Jurkat, Clone E6-1 (cell line): Measurements from ENCODE around the gene OSBPL6.
"Not testable (repeated sequence)": the region's sequence is repeated elsewhere in the genome, so short reads cannot be mapped to it uniquely, and the experiment has no call there.

Experiments
- DNase-seq: peaks from one replicate; pipeline ENCODE4 v3.0.0-alpha.2; 2011; ENCODE audit warnings: low read depth, low spot score
- H3K4me3 ChIP-seq: 2 replicates; pipeline ENCODE4 v1.5.1; 2011; ENCODE audit warnings: mild to moderate bottlenecking, low read length, control low read depth, moderate library complexity

OSBPL6 gene

DNA sequence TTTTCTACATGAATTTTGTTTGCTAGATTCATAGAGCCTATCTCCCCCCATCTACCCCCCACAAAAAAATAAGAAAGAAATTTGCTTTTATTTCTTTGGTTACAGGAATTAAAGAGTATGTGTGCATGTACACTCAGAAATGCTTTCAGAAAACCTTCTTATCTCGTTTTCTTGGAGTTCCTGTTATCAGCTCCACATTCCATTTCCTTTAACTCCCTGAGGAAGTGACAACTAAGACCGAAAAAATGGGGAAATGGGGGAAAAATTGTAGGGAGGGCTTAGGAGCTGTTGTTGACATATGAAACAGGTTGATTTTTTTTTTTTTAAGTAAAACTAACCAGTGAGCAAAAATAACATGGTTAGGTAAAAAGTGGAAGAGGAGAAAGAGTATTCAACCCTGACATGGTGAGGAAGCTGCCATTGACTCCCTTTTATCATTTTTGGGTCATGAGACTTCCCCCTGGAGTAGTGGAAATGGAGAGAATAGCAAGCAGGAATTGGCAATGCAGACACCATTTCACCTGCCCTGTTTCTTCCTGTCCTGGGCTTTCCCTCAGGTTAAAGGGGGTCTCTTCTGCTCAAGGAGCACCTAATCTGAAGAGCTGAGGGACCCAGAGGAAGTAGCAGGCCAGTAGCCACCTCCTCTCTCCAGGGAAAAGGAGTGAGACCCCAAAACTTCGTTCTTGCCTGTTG, 93.5 kb downstream of the OSBPL6 start:
- DNase-seq = no peak
- H3K4me3 ChIP-seq = no peak overlapping the region

DNA sequence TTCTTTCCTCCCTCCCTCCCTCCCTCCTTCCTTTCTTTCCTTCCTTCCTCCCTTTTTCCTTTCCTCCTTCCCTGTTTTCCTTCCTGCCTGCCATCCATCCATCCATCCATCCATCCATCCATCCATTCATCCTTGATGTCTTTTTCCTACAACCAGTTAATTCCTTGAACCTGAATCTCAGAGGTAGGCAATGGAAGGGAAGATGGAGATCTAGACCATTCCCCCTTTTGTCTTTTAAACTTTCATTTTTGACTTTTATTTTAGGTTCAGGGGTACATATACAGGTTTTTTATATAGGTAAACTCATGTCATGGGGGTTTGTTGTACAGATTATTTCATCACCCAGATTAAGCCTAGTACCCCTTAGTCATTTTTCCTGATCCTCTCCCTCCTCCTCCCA, 97.4 kb downstream of the OSBPL6 start:
- DNase-seq = no peak

DNA sequence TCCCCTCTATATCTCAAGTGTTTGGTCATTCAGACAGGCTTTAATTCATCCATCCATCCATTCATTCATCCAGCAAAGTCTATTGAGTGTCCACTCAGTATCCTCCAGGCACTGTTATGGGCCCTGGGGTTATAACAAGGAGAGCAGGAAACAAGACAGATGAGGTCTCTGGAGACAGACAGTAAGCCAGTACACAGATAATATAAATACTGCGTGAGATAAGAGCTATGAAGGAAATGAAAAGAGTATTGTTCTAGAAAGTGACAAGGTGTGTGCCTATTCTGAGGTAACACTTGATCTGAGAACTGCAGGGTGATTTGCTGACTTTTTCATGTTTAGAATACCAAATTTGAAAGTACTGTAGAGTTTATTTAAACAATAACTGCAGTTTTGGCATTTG, 98.3 kb downstream of the OSBPL6 start:
- DNase-seq = no peak
- H3K4me3 ChIP-seq = no peak overlapping the region

More for the DNA sequence above, 97.4 kb downstream of the OSBPL6 start:
- no peak overlapping the region for H3K4me3 ChIP-seq

DNA sequence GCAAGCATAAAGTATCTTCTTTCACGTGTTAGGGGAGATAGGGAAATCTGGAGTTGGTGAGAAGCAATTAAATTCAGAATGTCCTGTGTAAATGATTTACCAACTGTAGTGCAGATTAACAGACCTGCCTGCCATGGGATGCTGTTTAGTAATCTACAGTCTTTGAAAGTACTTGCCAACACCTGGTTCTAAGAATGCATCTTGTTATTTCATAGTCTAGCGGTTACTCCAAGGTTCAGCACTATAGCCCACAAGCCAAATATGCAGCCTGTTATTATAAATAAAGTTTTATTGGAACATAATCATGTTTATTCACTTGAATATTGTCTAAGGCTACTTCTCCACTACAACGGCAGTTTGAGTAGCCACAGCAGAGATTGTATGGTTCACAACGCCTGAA, 100.8 kb downstream of the OSBPL6 start:
- DNase-seq = no peak
- no peak overlapping the region for H3K4me3 ChIP-seq

DNA sequence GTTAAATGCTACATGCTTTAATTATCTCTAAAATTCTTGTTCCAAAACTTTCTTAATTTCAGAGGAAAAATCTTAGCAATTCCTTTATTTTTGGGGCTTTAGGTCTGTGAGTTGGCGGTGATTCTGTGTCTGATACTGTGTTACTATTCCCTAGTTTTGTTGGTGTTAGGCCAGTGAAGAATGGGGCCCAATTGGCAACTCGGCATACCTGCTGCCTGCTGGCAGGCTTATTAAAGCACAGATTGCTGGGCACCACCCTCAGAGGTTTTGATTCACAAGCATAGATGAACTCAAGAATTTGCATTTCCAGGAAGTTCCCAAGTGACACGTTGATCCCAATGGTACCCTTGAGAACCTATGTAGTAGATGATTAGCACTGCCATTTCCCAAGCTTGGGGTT, 101.6 kb downstream of the OSBPL6 start:
- no peak overlapping the region for H3K4me3 ChIP-seq
- no peak for DNase-seq

DNA sequence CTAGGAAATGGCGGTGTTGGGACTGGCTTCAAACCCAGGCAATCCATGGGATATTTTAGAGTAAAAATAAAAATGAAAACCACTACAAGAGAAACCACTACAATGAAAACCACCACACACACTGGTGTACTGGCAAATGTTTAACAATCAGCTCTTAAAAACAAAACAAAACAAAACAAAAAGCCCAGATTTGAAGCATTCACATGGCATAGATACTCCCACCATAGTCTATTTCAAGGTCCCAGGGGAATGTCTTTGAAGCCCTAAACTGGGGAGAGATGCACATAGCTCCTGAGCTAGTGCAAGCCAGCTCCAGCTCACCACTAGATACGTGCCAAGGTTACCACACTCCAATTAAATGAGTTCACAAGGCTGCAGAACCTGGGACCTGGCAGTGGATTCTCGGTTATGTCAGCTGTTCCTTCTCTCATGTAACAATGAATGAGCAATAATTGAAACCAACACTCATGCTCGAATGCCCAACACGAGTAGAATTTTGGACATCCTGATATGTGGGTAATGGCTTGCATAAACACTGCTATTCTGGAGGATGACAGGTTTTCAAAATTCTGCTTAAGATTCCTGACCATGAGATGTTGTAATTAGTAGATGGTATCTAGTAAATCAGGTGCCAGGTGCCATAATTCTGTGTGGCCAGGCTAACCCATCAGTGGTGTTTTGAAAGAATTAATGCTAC, 102.2 kb downstream of the OSBPL6 start:
- no peak overlapping the region for H3K4me3 ChIP-seq
- no peak for DNase-seq

DNA sequence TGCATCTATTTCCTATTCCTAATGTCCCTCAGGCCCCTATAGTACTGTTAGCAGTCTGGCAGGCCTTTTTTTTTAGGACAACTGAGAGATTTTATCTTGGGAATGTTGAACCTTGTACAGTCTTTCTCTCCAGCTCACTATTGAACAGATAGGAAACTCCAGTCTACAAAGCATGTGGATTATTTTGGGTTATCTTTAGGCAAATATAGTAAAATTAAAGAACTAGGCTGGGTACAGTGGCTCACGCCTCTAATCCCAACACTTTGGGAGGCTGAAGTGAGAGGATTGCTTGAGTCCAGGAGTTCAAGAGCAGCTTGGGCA, 102.7 kb downstream of the OSBPL6 start:
- DNase-seq = no peak
- H3K4me3 ChIP-seq = no peak overlapping the region

DNA sequence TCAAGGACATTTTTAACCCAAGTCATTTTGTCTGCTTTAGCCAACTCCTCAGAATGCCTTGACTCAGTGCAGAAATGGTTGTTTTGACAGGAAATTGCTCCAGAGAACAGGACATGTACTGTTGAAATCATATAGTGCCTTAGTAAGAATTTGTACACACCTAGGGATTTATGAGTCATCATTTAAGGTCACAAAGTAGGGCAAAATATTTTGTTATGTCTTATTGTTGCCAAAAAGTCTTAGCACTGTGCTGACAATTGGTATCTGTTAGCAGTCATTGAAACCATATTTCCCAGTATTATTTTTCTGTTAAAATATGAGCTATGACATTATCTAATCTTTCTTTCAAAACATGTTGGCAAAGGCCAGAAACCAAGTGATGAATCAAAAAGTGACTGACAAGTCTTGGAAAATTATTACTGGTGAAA, 104.5 kb downstream of the OSBPL6 start:
- H3K4me3 ChIP-seq = no peak overlapping the region

DNA sequence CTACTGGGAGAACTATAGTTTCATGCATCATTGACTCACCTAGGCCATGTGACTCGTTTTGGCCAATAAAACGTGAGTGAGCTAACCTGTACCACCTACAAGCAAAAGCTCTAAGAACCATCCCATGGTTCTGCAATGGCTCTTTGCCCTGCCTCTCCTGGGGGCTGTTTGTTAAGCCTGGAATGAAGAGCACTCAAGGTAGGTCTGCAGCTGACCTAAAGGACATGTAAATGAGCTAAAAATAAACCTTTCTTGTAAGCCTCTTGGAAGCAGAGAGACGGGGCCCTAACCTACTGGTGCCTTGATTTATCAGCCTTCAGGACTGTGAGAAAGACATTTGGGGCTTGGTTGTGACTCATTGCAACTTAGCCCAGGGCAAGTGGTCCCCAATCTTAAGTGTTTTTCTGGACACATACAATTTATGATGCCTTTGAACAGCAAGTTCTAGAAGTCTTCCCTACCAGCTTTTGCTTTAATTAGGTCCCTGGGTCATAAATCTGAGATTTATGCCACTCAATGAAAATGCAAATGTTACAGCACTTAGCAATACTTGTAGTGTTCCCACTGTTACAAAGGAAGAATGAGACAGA, 107.4 kb downstream of the OSBPL6 start:
- no peak overlapping the region for H3K4me3 ChIP-seq
- DNase-seq = no peak

More for the DNA sequence above, 104.5 kb downstream of the OSBPL6 start:
- no peak for DNase-seq

DNA sequence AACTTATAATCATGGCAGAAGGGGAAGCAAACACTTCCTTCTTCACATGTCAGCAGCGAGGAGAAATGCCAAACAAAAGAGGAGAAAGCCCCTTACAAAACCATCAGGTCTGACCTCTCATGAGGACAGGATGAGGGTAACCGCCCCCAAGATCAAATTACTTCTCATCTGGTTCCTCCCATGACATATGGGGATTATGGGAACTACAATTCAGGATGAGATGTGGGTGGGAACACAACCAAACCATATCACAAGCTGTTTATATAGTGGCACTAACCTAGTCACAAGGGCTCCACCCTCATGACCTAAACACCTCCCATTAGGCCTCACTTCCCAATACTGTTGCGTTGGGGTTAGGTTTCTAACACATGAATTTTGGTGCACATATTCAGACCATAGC, 110.0 kb downstream of the OSBPL6 start:
- no peak for DNase-seq
- no peak overlapping the region for H3K4me3 ChIP-seq

DNA sequence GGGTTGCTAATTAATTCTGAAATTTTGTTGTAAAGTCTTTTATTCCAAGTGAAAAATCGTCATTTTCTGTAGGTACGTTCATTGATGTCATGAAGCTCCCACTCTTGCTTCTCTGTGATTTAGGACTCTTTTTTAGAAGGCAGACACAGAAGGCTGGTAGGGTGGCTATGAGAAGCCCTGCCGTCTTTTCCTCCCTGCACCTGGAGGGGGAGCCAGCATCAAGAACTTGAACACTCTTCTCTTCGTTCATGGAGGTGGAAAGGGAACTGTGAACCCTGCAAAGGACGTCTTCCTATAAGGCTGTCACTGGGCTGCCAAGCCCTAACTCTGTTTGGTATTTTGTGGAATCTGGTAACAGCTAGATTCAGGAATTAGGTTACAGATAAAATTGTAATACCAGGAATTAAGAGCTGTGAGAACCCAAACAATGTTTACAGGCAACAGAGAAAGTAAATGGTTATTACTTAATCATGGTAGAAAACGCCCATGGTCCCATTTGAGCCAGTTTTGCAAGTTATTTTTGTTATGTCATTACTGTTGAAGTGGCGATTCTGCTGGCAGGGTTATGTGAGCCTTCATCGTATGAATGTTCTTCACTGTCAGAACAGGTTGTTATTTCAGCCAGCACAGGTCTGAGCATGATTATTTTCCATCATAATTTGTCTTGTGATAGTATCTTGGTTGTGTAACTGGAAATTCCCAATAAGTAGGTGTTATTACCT, 112.2 kb downstream of the OSBPL6 start:
- no peak overlapping the region for H3K4me3 ChIP-seq
- peak; percentile 38 for DNase-seq

DNA sequence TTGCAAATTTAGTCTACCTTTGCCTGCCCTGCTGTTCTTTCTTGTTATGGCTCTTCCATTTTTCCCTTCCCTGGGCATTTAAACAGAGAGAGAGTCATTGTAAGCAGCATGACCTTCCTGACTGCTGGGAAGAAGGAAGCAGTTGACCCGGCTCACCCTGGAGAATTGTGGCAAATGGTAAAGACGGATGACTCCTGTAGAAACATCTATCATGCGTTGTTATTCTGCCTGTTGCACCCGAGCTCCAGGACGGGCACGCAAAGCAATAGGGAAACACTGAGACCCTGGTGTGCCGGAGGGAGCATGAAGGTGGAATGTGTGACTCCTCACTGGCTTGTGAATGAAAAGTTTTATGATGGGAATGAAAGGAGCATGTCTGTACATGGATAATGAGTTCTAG, 113.3 kb downstream of the OSBPL6 start:
- no peak overlapping the region for H3K4me3 ChIP-seq
- no peak for DNase-seq

DNA sequence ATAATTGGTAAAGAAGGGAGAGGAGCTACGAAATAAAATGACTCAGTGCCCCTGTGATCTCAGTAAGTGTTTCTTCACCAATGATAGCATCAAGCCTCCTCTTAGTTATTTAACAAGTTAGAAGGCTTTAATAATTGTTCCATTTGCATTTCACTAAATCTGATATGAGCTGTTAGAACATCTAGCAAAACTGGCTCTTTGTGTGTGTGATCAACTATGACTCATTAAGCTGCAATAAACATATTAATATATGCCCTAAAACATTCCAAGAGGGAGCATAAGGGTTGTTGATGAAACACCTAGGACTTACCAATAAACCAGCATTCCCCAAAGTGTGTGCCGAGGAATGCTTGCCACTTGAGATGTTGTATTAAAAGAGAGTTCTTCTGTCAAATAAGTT, 115.2 kb downstream of the OSBPL6 start:
- DNase-seq = no peak
- H3K4me3 ChIP-seq = no peak overlapping the region

DNA sequence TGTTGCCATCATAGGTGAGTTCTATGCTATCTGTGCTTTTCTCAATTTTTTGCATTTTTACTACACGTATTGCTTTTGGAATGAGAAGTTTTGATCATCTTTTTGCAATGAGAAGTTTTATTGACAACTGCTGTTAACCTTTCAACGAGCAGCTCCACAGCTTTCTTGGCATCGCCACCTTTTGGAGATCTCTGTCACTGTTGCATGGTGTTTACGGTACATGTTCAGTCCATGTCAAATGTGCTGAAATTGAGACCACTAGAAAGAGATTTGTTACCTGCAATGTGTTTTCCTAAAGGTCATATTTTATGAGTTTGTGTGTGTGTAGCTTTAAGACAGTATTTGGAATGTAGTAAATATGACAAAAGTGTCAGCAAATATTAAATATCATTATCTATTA, 120.8 kb downstream of the OSBPL6 start:
- DNase-seq = no peak

DNA sequence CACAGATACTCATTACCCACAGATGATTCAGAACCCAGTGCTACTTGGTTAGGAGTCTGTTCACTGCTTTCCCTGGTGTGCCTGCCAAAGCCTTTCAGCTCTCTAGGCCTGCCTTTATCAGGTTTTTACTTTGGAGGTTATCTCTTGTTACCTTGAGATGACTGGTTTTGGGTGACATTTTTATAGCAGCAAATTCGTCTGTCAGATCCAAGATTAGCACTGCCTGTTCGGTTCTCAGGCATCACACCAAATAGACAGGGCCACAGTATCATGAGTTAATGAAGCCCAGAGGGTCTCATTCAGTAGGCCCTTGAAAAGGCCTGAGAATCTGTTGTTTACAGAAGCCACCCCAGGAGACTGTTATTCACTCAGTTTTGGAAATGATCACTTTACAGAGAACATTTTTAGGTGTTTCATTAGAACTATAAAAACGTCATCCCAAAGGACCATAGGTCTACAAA, 121.2 kb downstream of the OSBPL6 start:
- no peak for DNase-seq
- no peak overlapping the region for H3K4me3 ChIP-seq

More for the DNA sequence above, 120.8 kb downstream of the OSBPL6 start:
- H3K4me3 ChIP-seq = no peak overlapping the region

DNA sequence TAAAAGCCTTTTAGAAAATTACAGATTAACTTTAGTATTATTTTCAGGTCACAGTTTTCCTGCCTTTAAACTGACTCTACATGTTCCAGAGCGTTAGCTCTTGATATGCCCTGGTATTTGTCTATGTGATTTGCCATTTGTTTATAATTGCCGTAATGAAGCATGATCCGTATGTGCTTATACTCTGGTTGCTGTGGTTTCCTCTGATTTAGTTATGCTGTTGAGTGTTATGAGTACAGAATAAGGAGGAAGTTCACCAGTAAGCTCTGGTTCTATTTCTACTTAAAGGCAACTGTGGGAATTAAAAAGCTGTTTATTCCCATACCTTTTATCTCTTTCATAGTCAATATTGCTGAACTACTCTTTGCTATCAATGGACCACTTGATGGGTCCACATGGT, 123.5 kb downstream of the OSBPL6 start:
- no peak overlapping the region for H3K4me3 ChIP-seq
- no peak for DNase-seq

DNA sequence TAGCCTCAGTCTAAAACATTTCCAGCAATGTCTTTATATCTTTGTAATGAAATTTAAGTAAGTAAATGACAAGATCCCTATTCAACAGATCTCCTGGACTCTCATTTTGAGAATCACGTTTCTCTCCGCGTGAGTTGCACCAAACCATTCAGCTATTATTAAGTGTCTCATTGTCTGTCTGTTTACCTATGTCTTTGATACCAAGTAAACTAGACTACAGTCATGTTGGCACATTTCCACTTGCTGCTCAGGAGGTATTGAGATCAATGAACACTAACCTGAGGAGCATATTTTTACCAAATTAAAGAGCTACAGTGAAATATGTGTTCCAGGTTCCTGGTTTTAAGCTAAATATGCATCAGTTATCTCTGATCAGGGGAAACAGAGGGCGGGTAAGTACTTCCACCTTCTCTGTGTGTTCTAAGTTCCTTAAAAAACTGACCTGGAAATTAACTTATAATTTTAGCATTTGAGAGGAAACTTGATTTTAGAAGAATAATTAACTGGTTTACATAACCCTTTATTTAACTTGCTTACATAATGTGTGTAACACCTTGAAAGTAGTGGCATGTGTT, 125.8 kb downstream of the OSBPL6 start:
- H3K4me3 ChIP-seq = no peak overlapping the region
- no peak for DNase-seq

DNA sequence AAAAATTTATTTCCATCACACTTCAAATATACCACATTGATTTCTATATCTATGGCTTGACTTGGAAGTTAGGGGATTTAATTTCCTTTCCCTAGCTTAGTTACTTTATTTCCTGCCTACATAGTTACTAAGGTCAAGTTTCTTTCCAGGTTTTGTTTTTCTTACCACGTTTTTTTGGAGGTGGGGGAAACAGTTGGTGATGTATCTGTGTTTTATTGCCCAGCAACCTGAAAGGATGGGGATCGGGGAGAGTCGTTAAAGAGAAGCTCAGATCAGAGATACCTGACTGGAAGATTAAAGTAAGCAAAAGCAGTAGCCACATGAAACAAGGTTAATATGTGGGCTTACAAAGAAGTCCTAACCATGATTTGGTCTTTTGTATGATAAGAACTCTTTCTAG, 127.8 kb downstream of the OSBPL6 start:
- DNase-seq = peak; percentile 30
- no peak overlapping the region for H3K4me3 ChIP-seq

DNA sequence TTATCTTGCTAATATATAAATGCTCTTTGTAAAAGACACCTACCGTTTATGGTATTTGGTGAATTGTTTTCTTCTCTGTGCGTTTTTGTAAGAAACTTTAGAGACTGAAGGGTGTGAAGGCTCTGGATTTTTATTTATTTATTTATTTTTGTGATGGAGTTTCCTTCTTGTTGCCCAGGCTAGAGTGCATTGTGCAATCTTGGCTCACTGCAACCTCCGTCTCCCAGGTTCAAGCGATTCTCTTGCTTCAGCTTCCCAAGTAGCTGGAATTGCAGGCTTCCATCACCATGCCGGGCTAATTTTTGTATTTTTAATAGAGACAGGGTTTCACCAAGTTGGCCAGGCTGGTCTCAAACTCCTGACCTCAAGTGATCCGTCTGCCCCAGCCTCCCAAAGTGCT, 129.0 kb downstream of the OSBPL6 start:
- not testable (repeated sequence) for DNase-seq, H3K4me3 ChIP-seq

DNA sequence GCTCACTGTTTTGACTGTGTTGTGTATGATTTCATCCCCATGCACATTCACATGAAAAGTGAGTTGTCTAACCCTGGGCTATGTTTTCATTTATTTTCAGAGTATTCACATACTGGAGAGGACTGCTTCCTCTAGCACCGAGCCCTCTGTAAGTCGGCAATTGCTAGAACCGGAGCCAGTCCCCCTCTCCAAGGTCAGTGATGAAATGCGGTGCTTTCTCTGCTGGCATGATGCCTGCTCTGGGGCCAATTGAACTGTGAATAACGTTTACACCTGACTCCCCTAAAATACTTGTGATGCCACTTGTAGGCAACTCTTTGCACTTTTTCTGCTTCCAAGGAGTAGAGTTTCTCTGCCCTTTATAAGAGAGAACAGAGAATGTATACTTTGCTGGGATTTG, 129.8 kb downstream of the OSBPL6 start:
- DNase-seq = no peak

More for the DNA sequence above, 129.8 kb downstream of the OSBPL6 start:
- H3K4me3 ChIP-seq = no peak overlapping the region
